NK-92 treated with Interleukin-12 subunit alpha and Interleukin-12 subunit beta, amount 100 ng/mL, for 24 hours (cell line): ENCODE results near the gene KLHDC4.
"Not testable (repeated sequence)": the region's sequence is repeated elsewhere in the genome, so short reads cannot be mapped to it uniquely, and the experiment has no call there.

Experiments
- DNase-seq: peaks from one replicate; lab custom pipeline; 2025; lab: John Stamatoyannopoulos, UW

The KLHDC4 gene

GRCh38 chr16:87720446-87720845 is 45.3 kb downstream of the KLHDC4 start:
- no peak for DNase-seq

- not testable (repeated sequence) for DNase-seq
Measured at GRCh38 chr16:87718831-87719230, 47.0 kb downstream of the KLHDC4 start.

GRCh38 chr16:87715658-87716057 is 50.1 kb downstream of the KLHDC4 start:
- no peak for DNase-seq

GRCh38 chr16:87715231-87715630 is 50.6 kb downstream of the KLHDC4 start:
- no peak for DNase-seq

GRCh38 chr16:87713451-87714229 is 52.1 kb downstream of the KLHDC4 start:
- no peak for DNase-seq

- DNase-seq = no peak
Measured at GRCh38 chr16:87712184-87712762, 53.5 kb downstream of the KLHDC4 start.

- no peak for DNase-seq
Measured at GRCh38 chr16:87710887-87711286, 54.9 kb downstream of the KLHDC4 start.

GRCh38 chr16:87709677-87710076 is 56.1 kb downstream of the KLHDC4 start:
- DNase-seq = no peak

GRCh38 chr16:87708881-87709638 is 56.7 kb downstream of the KLHDC4 start:
- no peak for DNase-seq

GRCh38 chr16:87707714-87708580 is 57.8 kb downstream of the KLHDC4 start:
- DNase-seq = no peak

- no peak for DNase-seq
Measured at GRCh38 chr16:87707097-87707496, 58.7 kb downstream of the KLHDC4 start.

GRCh38 chr16:87706278-87707000 is 59.3 kb downstream of the KLHDC4 start:
- DNase-seq = no peak

- DNase-seq = no peak
Measured at GRCh38 chr16:87705771-87706277, 60.0 kb downstream of the KLHDC4 start.

GRCh38 chr16:87704754-87705353 is 60.9 kb downstream of the KLHDC4 start:
- no peak for DNase-seq

- no peak for DNase-seq
Measured at GRCh38 chr16:87703835-87704375, 61.9 kb downstream of the KLHDC4 start.

- no peak for DNase-seq
Measured at GRCh38 chr16:87703071-87703470, 62.7 kb downstream of the KLHDC4 start.

- DNase-seq = no peak
Measured at GRCh38 chr16:87702325-87702811, 63.4 kb downstream of the KLHDC4 start.

- no peak for DNase-seq
Measured at GRCh38 chr16:87701505-87701921, 64.3 kb downstream of the KLHDC4 start.

GRCh38 chr16:87701078-87701460 is 64.7 kb downstream of the KLHDC4 start:
- no peak for DNase-seq

GRCh38 chr16:87700406-87701077 is 65.2 kb downstream of the KLHDC4 start:
- DNase-seq = no peak
